Femur (tissue), 1 donor: ENCODE measurements around the gene IRX2.

ENCODE experiments used
- DNase-seq: peaks from one replicate; pipeline ENCODE4 v3.0.0-alpha.2; 2017

The IRX2 gene

DNA sequence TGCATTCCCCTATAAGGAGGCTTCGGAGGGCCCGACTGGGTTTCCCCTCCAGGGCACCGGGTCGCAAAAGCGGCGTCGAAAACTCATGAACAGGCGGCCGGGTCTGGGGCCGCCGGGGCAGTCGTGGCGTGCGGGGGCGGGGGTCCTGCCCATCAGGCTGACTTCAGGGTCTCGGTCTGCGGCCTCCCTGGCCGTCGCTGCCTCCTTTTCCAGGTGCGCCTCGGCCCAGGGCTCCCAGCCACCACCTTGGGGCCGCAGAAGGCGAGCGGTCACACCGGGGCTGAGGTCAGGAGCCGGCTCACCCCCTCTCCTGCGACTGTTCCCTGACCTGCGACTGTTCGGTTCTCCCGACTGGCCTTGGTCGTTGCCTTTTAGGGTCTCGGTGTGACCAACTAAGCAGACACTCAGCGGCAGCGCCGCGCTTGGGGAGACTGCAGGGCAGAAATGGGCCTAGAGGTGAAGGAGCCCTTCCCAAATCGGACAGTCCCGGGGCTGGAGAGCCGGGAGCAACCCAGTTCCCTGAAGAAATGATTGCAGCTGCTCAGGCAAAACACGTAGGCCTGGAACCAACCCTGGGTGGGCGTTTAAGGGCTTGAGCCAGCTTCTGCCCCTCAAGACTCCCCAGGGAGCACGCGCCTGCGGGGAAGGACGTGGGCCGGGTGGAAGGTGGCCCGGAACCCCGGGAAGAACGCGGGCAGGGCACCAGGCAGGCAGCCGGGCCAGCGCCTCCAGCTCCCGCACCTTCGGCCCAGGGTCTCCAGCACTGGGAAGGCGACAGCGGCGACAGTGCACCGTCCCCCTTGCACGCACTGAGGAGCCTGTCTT, 11.2 kb downstream of the IRX2 start:
- no peak for DNase-seq

DNA sequence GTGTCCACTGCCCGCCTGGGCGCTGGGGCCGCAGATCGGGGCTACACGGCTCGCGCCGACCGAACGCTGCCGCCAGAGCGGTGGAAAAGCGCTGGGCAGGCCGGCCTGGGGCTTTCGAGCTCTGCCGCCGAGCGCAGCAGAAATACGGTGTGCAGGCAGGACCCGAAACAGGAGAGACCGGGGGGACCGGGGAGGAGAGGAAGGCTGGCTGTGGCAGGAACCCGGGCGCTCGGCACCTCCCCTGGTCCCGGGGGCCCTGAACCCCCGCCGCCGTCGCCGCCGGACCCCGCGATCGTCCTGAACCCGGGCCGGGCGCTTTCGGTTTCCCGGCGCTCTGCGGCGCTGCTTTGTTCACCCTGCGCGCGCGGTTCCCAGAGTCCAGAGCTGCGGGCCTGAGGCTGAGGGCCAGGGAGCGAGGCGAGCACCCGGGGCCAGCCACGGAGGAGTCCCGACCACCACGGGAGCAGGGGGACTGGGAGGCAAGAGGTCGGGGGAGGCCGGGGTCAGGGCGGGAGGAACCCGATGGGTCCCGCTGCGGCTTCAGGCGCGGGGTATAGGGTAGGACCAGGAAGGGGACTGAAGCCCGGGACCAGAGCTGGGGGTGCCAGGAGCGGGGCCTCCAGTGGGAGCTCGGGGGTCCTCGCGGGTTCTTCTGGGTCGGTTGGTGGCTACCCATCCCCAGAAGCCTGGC, 12.0 kb downstream of the IRX2 start:
- DNase-seq, result no peak

- no peak for DNase-seq
These were observed 12.6 kb downstream of the IRX2 start for GRCh38 chr5:2738700-2739359.

- DNase-seq, result no peak
These were observed 13.2 kb downstream of the IRX2 start for GRCh38 chr5:2738156-2738699.

GRCh38 chr5:2737273-2738155, 14.0 kb downstream of the IRX2 start:
- no peak for DNase-seq

DNA sequence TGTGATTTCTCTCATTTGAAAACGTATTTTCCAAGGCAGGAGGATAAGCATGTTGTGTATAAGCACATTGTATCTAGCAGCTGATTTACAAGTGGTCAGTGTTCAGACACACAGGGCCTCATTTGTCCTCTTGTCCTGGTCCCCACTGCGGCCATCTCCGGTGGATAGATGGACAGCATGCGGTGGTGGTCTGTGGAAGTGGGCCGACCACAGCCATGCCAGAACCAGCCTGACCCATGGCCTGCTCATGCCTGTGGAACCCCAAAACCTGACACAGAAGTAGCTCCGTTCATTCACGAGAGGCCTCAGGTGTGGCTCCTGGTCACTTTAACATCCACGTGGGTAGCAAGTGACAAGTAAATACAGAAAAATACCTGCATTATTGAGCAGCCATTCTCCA, 14.6 kb downstream of the IRX2 start:
- DNase-seq, result no peak

GRCh38 chr5:2735996-2736395, 15.5 kb downstream of the IRX2 start:
- no peak for DNase-seq

GRCh38 chr5:2732850-2733249, 18.6 kb downstream of the IRX2 start:
- no peak for DNase-seq

- no peak for DNase-seq
These were observed 19.5 kb downstream of the IRX2 start for GRCh38 chr5:2732004-2732403.

DNA sequence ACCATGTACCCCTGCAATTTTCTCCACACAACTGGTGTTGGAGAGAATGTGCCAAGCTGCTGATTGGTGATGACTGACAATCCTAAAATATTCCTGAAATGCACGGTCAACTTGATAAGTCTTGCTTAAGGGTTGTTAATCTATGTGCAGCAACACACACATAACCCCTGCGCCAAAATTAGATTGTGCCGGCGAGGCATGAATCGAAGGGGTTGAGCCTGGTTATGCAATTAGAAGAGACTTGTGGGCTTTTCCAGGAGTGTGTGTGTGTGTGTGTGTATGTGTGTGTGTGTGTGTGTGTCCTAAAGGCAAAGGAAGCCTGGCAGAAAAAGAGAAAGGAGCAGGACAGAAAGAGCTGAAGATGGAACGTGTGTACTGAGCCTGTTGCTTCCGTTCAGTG, 22.3 kb downstream of the IRX2 start:
- DNase-seq, result no peak

DNA sequence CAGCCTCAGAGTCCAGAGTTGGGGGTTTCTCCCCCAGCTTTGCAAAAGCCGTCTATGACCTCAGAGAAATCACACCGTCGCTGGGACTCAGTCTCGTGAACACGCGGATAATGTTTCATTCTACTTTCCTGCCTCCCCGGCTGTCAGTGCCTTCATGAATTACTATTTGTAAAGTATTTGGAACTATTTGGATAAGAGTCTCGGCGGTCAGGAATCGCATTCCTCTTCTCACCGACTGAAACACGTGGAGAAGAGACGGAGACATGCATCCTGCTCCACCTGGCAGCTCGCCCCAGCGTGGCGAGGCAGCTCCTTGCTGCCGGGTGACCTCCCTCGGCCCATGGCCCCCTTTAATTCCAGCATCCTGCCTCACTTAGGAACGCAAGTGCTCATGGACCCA, 23.9 kb downstream of the IRX2 start:
- DNase-seq, result no peak

DNA sequence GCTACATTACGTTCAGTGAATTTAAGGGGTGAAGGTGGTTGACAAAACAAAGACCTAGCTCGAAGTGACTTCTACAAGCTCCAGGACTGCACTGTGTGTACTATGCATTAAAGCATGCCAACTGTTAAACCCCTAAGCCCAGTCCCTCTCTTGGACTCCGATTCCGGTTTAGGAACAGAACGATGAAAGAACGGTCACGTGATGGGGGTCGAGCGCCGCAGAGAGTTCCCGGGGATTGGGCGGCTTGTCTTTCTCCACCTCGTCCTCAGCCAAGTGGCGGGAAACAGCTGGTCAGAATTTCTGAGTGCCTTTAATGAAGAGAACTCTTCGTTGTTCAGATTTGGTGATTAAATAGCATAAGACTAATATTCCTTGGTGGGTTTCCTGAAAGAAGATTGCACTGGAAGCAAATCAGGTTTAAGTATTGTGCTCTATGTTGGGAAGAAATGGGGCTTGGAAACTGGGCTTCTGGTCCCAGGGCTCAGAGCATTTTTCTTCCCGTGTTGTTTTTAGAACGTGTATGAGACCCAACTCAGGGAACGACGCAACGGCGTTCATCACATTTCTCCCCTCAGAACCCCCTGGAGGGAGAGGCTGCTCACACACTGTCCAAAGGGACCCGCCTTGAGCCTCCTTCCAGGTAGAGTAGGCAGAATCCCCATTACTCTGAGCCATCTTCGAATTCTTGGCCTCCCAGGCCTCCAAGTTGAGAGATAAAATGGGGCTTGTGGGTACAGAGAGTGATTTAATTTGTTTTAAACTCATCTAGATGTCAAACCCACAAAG, 25.3 kb downstream of the IRX2 start:
- no peak for DNase-seq

GRCh38 chr5:2724831-2725230, 26.6 kb downstream of the IRX2 start:
- no peak for DNase-seq

DNA sequence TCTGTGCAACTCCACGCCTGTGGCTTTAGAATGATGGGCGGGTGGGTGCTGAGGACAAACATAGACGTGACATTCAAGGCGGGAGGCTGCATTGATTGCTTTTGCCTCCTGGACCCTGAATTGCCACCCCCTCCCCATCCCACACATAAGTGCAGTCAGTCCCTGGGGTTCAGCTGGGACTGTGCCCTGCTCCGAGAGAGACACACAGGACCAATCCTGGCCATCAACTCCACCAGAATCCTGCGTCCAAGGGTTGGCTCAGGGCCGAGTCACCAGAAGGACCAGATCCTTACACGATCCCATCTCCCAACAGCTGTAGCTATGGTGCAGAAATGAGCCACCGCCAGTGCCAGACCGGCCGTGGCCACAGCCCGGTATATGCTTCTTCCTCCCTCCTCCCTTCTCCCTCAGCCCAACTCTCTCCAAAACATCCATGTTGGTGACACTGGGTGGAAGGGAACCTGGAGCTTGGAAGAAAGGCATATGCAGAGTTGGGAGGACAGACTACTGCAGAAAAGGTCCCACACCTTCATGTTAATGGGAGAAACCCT, 27.4 kb downstream of the IRX2 start:
- no peak for DNase-seq

- DNase-seq, result no peak
These were observed 28.6 kb downstream of the IRX2 start for GRCh38 chr5:2722901-2723300.

DNA sequence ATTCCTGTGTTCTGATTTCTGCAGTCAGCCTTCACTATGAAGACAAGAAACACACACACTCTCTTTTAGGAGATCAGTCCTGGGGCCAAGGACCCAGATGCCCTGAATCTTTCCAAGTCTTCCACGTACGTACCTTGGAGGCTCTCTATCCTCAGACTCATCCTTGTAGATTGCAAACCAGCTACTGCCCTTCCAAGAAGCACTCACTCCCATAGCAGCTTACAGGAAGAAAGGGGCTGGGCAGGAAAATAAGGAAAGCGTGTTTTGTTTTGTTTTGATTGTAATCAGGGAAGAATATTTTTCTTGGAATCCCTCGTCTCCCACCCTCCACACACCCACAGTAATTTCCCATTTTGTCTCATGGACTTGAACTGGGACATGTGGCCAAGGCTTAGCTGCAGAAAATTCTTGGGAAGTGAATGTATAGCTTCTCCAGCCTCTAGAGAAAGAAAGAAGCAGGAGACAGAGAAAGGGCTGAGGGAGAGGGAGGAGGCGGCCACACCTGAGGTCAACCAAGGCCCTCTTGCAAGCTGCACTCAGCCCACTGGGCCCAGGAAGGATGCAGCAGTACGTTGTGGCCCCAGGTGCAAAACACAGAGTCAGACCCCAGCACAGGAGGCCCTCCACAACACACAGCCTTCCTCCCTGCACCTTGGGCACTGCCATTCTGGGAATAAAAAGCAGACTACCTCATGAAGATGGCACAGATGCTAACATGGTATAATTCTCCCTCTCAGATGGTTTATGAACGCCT, 29.9 kb downstream of the IRX2 start:
- DNase-seq, result no peak

GRCh38 chr5:2719332-2719731, 32.1 kb downstream of the IRX2 start:
- DNase-seq, result no peak

DNA sequence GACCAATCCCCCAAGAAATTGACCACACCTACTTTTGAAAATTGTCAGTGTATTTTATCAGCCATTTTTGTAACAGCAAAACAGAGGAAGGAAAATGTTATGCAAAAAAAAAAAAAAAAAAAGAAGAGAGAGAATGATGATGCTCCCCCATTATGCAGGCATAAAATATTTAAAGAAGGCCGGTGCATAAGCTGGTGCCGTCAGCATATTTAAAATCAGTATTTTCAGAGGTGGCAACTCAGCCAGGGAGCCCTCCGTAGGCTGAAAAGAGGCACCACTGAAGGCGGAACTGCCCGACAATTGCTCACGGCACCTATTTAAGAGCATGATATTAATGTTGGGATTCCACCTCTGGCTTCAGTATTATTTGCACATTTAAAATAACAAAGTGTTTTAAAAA, 33.4 kb downstream of the IRX2 start:
- no peak for DNase-seq

GRCh38 chr5:2715856-2716255, 35.6 kb downstream of the IRX2 start:
- DNase-seq, result no peak

GRCh38 chr5:2714805-2715204, 36.7 kb downstream of the IRX2 start:
- no peak for DNase-seq

DNA sequence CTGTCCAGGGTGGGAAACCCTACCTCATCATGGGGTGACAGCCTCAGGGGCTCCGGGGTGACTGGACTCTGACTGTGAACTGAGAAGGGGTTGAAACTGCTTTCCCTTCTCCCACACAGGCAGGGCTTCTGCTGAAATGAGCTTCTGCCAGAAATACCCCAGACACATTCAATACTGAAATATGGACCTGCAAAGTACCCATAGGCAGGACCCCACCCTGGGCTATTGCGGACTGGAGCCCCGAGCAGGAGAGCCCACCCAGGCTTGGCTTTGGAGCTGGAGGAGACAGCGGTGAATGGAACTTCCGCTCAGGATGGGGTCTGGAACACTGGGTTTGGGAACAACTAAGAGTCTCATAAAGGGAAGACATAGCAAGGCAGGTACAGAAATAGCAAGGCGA, 37.5 kb downstream of the IRX2 start:
- DNase-seq, result no peak
